ENCODE measurements around the gene CGB8. TPM values are rescaled to one million over a fixed set of nuclear protein-coding genes. Genes with fewer than 3 reads are reported as not detected.

Gene CGB8
- total and polyA plus RNA-seq, 2 donors (not counting 1 experiment from before 2014, with no cell fraction given) = not detected

GRCh38 chr19:49064768-49065611, 16.1 kb upstream of the CGB8 start, which contains the start of gene NTF4:
Gene NTF4 (minus strand): TSS chr19:49064818. CDS start chr19:49061997, 2,821 bp downstream.
- peak in 1 of 2 donors; percentile 41 for DNase-seq (ENCODE audit: low read depth in 2 of 2)
- Histone ChIP-seq H3K27ac (ENCODE audit: insufficient read depth, low read length) (no peak within 1 kb of the TSS), H2AFZ (ENCODE audit: low read length) (no peak within 1 kb of the TSS), H3K79me2 (ENCODE audit: control insufficient read depth, insufficient read depth, low read length) (no peaks in the 10 kb centered on the region), H3K36me3 (ENCODE audit: control insufficient read depth, insufficient read depth, low read length) (no peaks in the 10 kb centered on the region), H3K4me2 (ENCODE audit: extremely low read depth, insufficient read depth, low read length) (no peak within 1 kb of the TSS), H3K9me3 (ENCODE audit: control insufficient read depth, insufficient read depth, low read depth, low read length) (no peaks in the 10 kb centered on the region), H3K4me1 (ENCODE audit: control insufficient read depth, extremely low read depth, insufficient read depth, low read length) (no peaks in the 10 kb centered on the region), H3K4me3 (replicated peaks in 1 of 4; ENCODE audit: control extremely low read depth in 1 of 4, insufficient read depth in 1 of 4, low read depth in 3 of 4, low read length in 4 of 4) (no peak within 1 kb of the TSS), H4K20me1 (ENCODE audit: control insufficient read depth, extremely low read depth, insufficient read depth, low read length) (no peaks in the 10 kb centered on the region), H3K27me3 (ENCODE audit: control insufficient read depth, insufficient read depth, low read length) (peaks cover 31% of the 10 kb centered on the region), H3K9ac (ENCODE audit: insufficient read depth, low read length) (no peak within 1 kb of the TSS)
- TF ChIP-seq EZH2 (IDR thresholded peaks at IDR 0.05; ENCODE audit: low read length, missing control alignments) (no peak), CTCF (conservative IDR thresholded peaks at IDR 0.05 in 1 of 2, IDR thresholded peaks at IDR 0.05 in 1 of 2; ENCODE audit: low read depth in 1 of 2, low read length in 2 of 2) (no peak)

GRCh38 chr19:49064029-49064629, 15.2 kb upstream of the CGB8 start:
- Histone ChIP-seq H3K9me3 (ENCODE audit: control insufficient read depth, insufficient read depth, low read depth, low read length) (no peaks in the 10 kb centered on the region), H3K4me2 (ENCODE audit: extremely low read depth, insufficient read depth, low read length) (no peak overlapping the region), H3K4me1 (ENCODE audit: control insufficient read depth, extremely low read depth, insufficient read depth, low read length) (no peaks in the 10 kb centered on the region), H2AFZ (ENCODE audit: low read length) (no peak overlapping the region), H3K9ac (ENCODE audit: insufficient read depth, low read length) (no peak overlapping the region), H3K36me3 (ENCODE audit: control insufficient read depth, insufficient read depth, low read length) (no peaks in the 10 kb centered on the region), H3K4me3 (replicated peaks in 1 of 4; ENCODE audit: control extremely low read depth in 1 of 4, insufficient read depth in 1 of 4, low read depth in 3 of 4, low read length in 4 of 4) (no peak overlapping the region), H3K27me3 (ENCODE audit: control insufficient read depth, insufficient read depth, low read length) (peaks cover 29% of the 10 kb centered on the region), H3K27ac (ENCODE audit: insufficient read depth, low read length) (no peak overlapping the region), H4K20me1 (ENCODE audit: control insufficient read depth, extremely low read depth, insufficient read depth, low read length) (no peaks in the 10 kb centered on the region), H3K79me2 (ENCODE audit: control insufficient read depth, insufficient read depth, low read length) (no peaks in the 10 kb centered on the region)
- no peak for DNase-seq (ENCODE audit: low read depth in 2 of 2)
- no peak for TF ChIP-seq EZH2 (IDR thresholded peaks at IDR 0.05; ENCODE audit: low read length, missing control alignments)
- no peak for TF ChIP-seq CTCF (conservative IDR thresholded peaks at IDR 0.05 in 1 of 2, IDR thresholded peaks at IDR 0.05 in 1 of 2; ENCODE audit: low read depth in 1 of 2, low read length in 2 of 2)

GRCh38 chr19:49061445-49061844, 12.5 kb upstream of the CGB8 start:
- Histone ChIP-seq H4K20me1 (ENCODE audit: control insufficient read depth, extremely low read depth, insufficient read depth, low read length) (no peaks in the 10 kb centered on the region), H3K4me1 (ENCODE audit: control insufficient read depth, extremely low read depth, insufficient read depth, low read length) (peaks cover 2% of the 10 kb centered on the region), H3K9ac (ENCODE audit: insufficient read depth, low read length) (no peak overlapping the region), H2AFZ (ENCODE audit: low read length) (no peak overlapping the region), H3K4me3 (replicated peaks in 1 of 4; ENCODE audit: control extremely low read depth in 1 of 4, insufficient read depth in 1 of 4, low read depth in 3 of 4, low read length in 4 of 4) (no peak overlapping the region), H3K79me2 (ENCODE audit: control insufficient read depth, insufficient read depth, low read length) (no peaks in the 10 kb centered on the region), H3K4me2 (ENCODE audit: extremely low read depth, insufficient read depth, low read length) (no peak overlapping the region), H3K27me3 (ENCODE audit: control insufficient read depth, insufficient read depth, low read length) (peaks cover 20% of the 10 kb centered on the region), H3K36me3 (ENCODE audit: control insufficient read depth, insufficient read depth, low read length) (no peaks in the 10 kb centered on the region), H3K9me3 (ENCODE audit: control insufficient read depth, insufficient read depth, low read depth, low read length) (no peaks in the 10 kb centered on the region), H3K27ac (ENCODE audit: insufficient read depth, low read length) (no peak overlapping the region)
- DNase-seq (ENCODE audit: low read depth in 2 of 2) = no peak
- TF ChIP-seq CTCF (conservative IDR thresholded peaks at IDR 0.05 in 1 of 2, IDR thresholded peaks at IDR 0.05 in 1 of 2; ENCODE audit: low read depth in 1 of 2, low read length in 2 of 2) (no peak), EZH2 (IDR thresholded peaks at IDR 0.05; ENCODE audit: low read length, missing control alignments) (no peak)

Measured in fibroblast of lung (primary cell).